DND-41 (cell line): Measurements from ENCODE around the gene CIAO3.

ENCODE experiments used
- ATAC-seq: fragments of 200-7000 bp; cut with Tn5 transposase; 3 replicates; pipeline ENCODE4 v1.9.1; 2021; ENCODE audit warnings: low read depth; ENCODE audit not compliant: insufficient read depth
- DNase-seq: peaks from one replicate; pipeline ENCODE4 v3.0.0-alpha.2; 2020
- H2AFZ ChIP-seq: 2 replicates; pipeline ENCODE4 v1.6.0; 2012; ENCODE audit warnings: low read depth, low read length
- H3K27ac ChIP-seq: 2 replicates; pipeline ENCODE4 v1.5.1; 2012; ENCODE audit warnings: low read length, inconsistent platforms
- H3K27me3 ChIP-seq: fragments of 200-600 bp; sonication (generic); 2 replicates; pipeline ENCODE4 v1.6.0; 2012; ENCODE audit warnings: low read length, mild to moderate bottlenecking, inconsistent platforms; ENCODE audit not compliant: insufficient read depth, poor library complexity
- H3K36me3 ChIP-seq: 2 replicates; pipeline ENCODE4 v1.5.1; 2012; ENCODE audit warnings: low read length, inconsistent platforms; ENCODE audit not compliant: insufficient read depth
- H3K4me1 ChIP-seq: 2 replicates; pipeline ENCODE4 v1.5.1; 2012; ENCODE audit warnings: mild to moderate bottlenecking, low read length; ENCODE audit not compliant: insufficient read depth
- H3K4me2 ChIP-seq: 2 replicates; pipeline ENCODE4 v1.6.0; 2012; ENCODE audit warnings: mild to moderate bottlenecking, moderate library complexity, low read length, inconsistent platforms; ENCODE audit not compliant: insufficient read depth
- H3K4me3 ChIP-seq, 2 experiments: fragments of 200-600 bp in 1 of 2; shearing (Covaris generic) in 1 of 2; 2 replicates each; pipeline ENCODE4 v1.5.1; 2012 to 2016; ENCODE audit warnings: inconsistent platforms in 2 of 2, low read length in 2 of 2, mild to moderate bottlenecking in 2 of 2, low read depth in 1 of 2, moderate library complexity in 1 of 2
- H3K79me2 ChIP-seq: 2 replicates; pipeline ENCODE4 v1.6.0; 2012; ENCODE audit warnings: low read length, inconsistent platforms; ENCODE audit not compliant: insufficient read depth
- H3K9ac ChIP-seq: 2 replicates; pipeline ENCODE4 v1.6.0; 2012; ENCODE audit warnings: low read depth, mild to moderate bottlenecking, inconsistent platforms, low read length, moderate library complexity
- H3K9me3 ChIP-seq: 2 replicates; pipeline ENCODE4 v1.5.1; 2012; ENCODE audit warnings: low read length, moderate library complexity, mild to moderate bottlenecking, inconsistent platforms; ENCODE audit not compliant: insufficient read depth, severe bottlenecking
- H4K20me1 ChIP-seq: 2 replicates; pipeline ENCODE4 v1.6.0; 2012; ENCODE audit warnings: low read length; ENCODE audit not compliant: insufficient read depth
- CTCF ChIP-seq: IDR thresholded peaks from 2 replicates; pipeline ENCODE4 v1.5.1; 2012; ENCODE audit warnings: borderline replicate concordance, low read length, moderate library complexity, mild to moderate bottlenecking; ENCODE audit not compliant: poor library complexity, severe bottlenecking; ENCODE audit errors: extremely low read depth
- EZH2 ChIP-seq: IDR thresholded peaks from 3 replicates; pipeline ENCODE4 v1.6.1; 2012; ENCODE audit warnings: borderline replicate concordance, low read depth, mild to moderate bottlenecking, moderate library complexity, low read length, inconsistent platforms; ENCODE audit not compliant: severe bottlenecking

CIAO3 gene

DNA sequence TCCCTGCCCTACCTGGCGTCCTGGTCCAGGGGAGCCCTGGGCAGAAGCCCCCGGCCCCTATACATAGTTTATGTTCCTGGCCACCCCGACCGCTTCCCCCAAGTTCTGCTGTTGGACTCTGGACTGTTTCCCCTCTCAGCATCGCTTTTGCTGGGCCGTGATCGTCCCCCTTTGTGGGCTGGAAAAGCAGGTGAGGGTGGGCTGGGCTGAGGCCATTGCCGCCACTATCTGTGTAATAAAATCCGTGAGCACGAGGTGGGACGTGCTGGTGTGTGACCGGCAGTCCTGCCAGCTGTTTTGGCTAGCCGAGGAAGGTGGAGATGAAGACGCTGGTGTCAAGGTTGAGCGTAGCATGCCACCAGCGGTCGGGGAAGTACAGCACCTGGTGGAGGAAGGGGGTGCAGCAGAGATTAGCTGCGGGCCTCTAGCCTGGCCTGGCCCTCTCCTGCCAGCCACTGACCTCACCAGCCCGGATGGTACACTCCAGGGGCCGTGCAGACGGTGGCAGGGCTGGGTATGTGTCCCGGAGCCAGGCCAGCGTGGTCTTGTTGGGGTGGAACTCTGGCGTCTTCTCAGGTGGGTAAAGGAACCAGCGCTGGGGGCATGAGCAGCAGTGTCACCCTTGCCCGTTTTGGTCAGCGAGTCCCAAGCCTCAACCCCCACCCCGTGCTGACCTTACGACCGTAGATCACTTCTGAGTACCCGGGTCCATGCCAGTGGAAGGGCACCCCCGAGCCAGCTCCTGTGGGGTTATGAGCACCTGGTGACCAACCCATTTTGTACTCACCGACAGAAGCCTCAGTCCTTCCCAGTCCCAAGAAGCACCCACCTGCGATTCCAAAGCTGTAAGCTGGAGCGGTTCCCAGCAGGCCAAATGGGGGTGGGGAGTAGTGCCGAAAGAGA is 58.1 kb downstream of the CIAO3 start:
- peak overlapping the region; percentile 77; the same call in 1 of the 2 replicates for H3K27ac ChIP-seq
- H3K36me3 ChIP-seq = peaks cover 65% of the 10 kb centered on the region
- peak overlapping the region; percentile 61 to 98; a peak in 3 of 4 replicates for H3K4me3 ChIP-seq

GRCh38 chr16:681746-682427 is 58.9 kb downstream of the CIAO3 start:
- TF ChIP-seq CTCF (no peak), EZH2 (no peak)
- Histone ChIP-seq H3K4me1 (peaks cover 67% of the 10 kb centered on the region), H3K36me3 (peaks cover 56% of the 10 kb centered on the region), H2AFZ (no peak overlapping the region), H3K4me3 (peak overlapping the region in 1 of 2 experiments; percentile 98; a peak in 3 of 4 replicates), H3K27me3 (no peaks in the 10 kb centered on the region), H3K9ac (peak overlapping the region; percentile 82), H3K9me3 (no peaks in the 10 kb centered on the region), H4K20me1 (peaks cover 44% of the 10 kb centered on the region), H3K79me2 (peaks cover 37% of the 10 kb centered on the region), H3K4me2 (peak overlapping the region; percentile 99), H3K27ac (no peak overlapping the region)
- no peak for ATAC-seq
- DNase-seq = no peak

More for the DNA sequence above, 58.1 kb downstream of the CIAO3 start:
- ATAC-seq = no peak
- DNase-seq = no peak
- H2AFZ ChIP-seq = no peak overlapping the region
- H3K9ac ChIP-seq = peak overlapping the region; percentile 85
- peaks cover 41% of the 10 kb centered on the region for H3K79me2 ChIP-seq
- H3K27me3 ChIP-seq = no peaks in the 10 kb centered on the region
- peaks cover 69% of the 10 kb centered on the region for H3K4me1 ChIP-seq
- H3K4me2 ChIP-seq = peak overlapping the region; percentile 99
- peaks cover 48% of the 10 kb centered on the region for H4K20me1 ChIP-seq
- TF ChIP-seq EZH2 = no peak
- TF ChIP-seq CTCF = no peak
- no peaks in the 10 kb centered on the region for H3K9me3 ChIP-seq

DNA sequence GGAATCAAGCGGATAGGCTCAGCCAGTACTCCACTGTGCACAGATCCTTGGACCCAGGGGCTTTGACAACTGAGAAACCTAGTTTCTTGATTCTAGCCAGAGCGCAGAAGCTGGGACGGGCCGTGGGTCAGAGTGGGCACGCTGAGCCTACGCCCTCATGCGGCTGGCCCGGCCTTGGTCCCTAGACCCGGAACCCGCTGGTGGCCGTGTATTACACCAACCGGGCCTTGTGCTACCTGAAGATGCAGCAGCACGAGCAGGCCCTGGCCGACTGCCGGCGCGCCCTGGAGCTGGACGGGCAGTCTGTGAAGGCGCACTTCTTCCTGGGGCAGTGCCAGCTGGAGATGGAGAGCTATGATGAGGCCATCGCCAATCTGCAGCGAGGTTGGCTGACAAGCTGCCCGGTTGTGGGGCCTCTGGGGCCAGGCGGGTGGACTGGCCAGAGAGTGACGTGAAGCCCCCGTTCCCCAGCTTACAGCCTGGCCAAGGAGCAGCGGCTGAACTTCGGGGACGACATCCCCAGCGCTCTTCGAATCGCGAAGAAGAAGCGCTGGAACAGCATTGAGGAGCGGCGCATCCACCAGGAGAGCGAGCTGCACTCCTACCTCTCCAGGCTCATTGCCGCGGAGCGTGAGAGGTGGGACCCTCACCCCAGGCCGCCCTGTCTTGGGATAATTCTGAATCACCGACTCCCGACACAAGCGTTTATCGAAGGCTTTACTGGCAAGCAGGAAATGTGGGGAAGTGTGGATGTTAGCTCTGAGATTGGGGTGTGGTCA is 59.6 kb downstream of the CIAO3 start:
- peaks cover 49% of the 10 kb centered on the region for H3K36me3 ChIP-seq
- H3K4me3 ChIP-seq = peak overlapping the region; percentile 42 to 98; a peak in 3 of 4 replicates
- no peaks in the 10 kb centered on the region for H3K9me3 ChIP-seq
- ATAC-seq = no peak
- H3K79me2 ChIP-seq = peaks cover 37% of the 10 kb centered on the region
- peak overlapping the region; percentile 99 for H3K4me2 ChIP-seq
- TF ChIP-seq EZH2 = no peak
- TF ChIP-seq CTCF = no peak
- H2AFZ ChIP-seq = no peak overlapping the region
- peaks cover 66% of the 10 kb centered on the region for H3K4me1 ChIP-seq
- no peak for DNase-seq
- H3K27me3 ChIP-seq = no peaks in the 10 kb centered on the region
- H3K27ac ChIP-seq = peak overlapping the region; percentile 76
- H4K20me1 ChIP-seq = peaks cover 47% of the 10 kb centered on the region
- H3K9ac ChIP-seq = peak overlapping the region; percentile 82
